EH (cell line): Measurements from ENCODE around the gene SETDB2.

Experiments
- DNase-seq: peaks from one replicate; pipeline ENCODE4 v3.0.0-alpha.2; 2015; ENCODE audit warnings: low read depth

Gene SETDB2

GRCh38 chr13:49435992-49436391, 8.1 kb upstream of the SETDB2 start:
- DNase-seq: peak; percentile 42

GRCh38 chr13:49436890-49437289, 7.2 kb upstream of the SETDB2 start:
- DNase-seq: peak; percentile 69

- DNase-seq: no peak
These were observed 6.4 kb upstream of the SETDB2 start for GRCh38 chr13:49437705-49438104.

GRCh38 chr13:49439609-49440008, 4.5 kb upstream of the SETDB2 start:
- DNase-seq: no peak

- no peak for DNase-seq
These were observed 2.8 kb upstream of the SETDB2 start for GRCh38 chr13:49441312-49441711.

- DNase-seq: peak; percentile 58
These were observed 2.2 kb upstream of the SETDB2 start for GRCh38 chr13:49441846-49442245.

GRCh38 chr13:49443357-49443703, 744 bp upstream of the SETDB2 start:
- DNase-seq: peak; percentile 57

- DNase-seq: peak; percentile 85
These were observed 686 bp downstream of the SETDB2 start for GRCh38 chr13:49444524-49445395.

GRCh38 chr13:49446473-49446872, 2.4 kb downstream of the SETDB2 start:
- DNase-seq: no peak

- DNase-seq: no peak
These were observed 4.7 kb downstream of the SETDB2 start for GRCh38 chr13:49448753-49449152.

GRCh38 chr13:49450105-49450819, 6.2 kb downstream of the SETDB2 start:
- DNase-seq: no peak

GRCh38 chr13:49452725-49453457, 8.8 kb downstream of the SETDB2 start:
- DNase-seq: no peak

- DNase-seq: no peak
These were observed 9.4 kb downstream of the SETDB2 start for GRCh38 chr13:49453465-49453864.

- DNase-seq: peak; percentile 75
These were observed 10.4 kb downstream of the SETDB2 start for GRCh38 chr13:49454388-49455006.

GRCh38 chr13:49455007-49455398, 10.9 kb downstream of the SETDB2 start:
- no peak for DNase-seq

- DNase-seq: no peak
These were observed 12.1 kb downstream of the SETDB2 start for GRCh38 chr13:49456156-49456555.

- DNase-seq: peak; percentile 58
These were observed 13.1 kb downstream of the SETDB2 start for GRCh38 chr13:49457221-49457620.

GRCh38 chr13:49459580-49459979, 15.5 kb downstream of the SETDB2 start:
- DNase-seq: no peak

- no peak for DNase-seq
These were observed 20.0 kb downstream of the SETDB2 start for GRCh38 chr13:49464085-49464484.

- DNase-seq: peak; percentile 49
These were observed 20.7 kb downstream of the SETDB2 start for GRCh38 chr13:49464621-49465325.

- no peak for DNase-seq
These were observed 22.3 kb downstream of the SETDB2 start for GRCh38 chr13:49466292-49466838.
